GM18508 (cell line): ENCODE data around the gene GALNT11.
"Not testable (repeated sequence)": the region's sequence is repeated elsewhere in the genome, so short reads cannot be mapped to it uniquely, and the experiment has no call there.

Source experiments
- ATAC-seq: cut with Tn5 transposase; IDR thresholded peaks from one replicate; pipeline ENCODE4 v1.9.1; 2021; ENCODE audit warnings: moderate number of reproducible peaks; ENCODE audit not compliant: insufficient read depth, unreplicated experiment

Gene GALNT11

DNA sequence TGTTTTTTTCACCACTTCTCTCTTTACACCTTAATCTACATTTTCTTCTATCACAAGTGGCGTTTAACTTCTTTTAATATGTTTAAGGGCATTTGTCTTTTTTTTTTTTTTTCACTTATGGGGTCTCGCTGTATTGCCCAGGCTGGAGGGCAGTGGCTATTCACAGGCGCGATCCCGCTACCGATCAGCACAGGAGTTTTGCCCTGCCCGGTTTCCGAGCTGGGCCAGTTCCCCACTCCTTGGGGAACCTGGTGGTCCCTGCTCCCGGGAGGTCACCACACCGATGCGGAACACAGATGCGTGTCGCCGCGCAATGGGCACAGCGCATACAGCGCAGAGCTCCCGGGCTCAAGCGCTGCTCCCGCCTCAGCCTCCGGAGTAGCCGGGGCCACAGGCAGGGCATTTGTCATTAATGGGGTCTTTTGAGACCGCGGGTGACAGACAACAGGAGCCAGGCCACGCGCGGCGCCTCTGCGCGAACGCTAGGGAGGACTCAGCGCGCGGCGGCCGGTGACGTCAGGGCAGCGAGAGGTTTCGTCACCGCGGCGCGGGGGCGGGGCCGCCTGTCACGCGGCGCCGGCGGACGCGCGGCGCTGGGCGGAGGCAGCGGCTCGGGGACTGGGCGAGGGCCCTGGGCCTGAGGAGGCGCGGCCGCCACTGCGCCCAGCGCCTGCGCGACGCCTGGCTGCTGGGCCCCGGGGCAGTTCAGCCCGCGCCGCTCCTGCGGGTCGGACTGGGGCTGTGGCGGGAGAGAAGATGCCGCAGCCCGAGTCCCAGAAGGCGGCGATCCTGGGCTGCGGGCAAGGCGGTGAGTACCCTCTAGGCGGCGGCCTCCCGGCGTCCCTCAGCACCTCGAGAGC, at the start of gene GALNT11:
GALNT11 (plus strand) TSS at position 598 of the 860 bp plus-strand sequence. CDS start 68,554 bp downstream, outside the sequence.
- peak; percentile 81 for ATAC-seq

DNA sequence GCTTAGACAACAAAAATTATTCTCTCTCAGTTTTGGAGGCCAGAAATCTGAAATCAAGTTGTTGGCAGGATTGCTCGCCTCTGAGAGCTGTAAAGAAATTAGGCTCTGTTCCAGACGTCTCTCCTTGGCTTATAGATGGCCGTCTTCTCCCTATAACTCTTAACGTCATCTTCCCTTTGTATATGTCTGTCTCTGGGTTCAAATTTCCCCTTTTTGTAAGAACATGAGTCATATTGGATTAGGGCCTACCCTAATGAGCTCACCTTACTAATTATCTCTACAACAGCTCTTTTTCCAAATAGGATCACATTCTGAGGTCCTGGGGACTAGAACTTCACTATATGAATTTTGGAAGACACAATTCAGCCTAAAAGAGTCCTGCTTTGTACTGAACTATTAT, 46.9 kb upstream of the GALNT11 start:
- ATAC-seq, result no peak

DNA sequence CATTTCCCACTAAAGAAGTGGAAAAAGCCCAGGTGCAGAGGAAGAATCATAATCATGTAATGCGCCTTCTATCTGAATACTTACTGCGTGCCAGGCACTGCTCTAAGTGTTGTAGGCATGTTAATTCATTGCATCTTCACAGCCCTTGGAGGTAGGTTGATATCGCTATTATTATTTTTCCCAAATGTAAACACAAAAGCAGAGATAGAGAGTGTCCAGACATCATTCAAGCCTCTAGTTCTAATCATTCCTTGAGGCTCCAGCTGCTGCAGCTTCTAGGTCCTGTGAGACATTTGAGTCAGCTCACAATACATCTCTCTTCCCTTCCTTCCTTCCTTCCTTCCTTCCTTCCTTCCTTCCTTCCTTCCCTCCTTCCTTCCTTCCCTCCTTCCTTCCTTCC, 44.3 kb upstream of the GALNT11 start:
- no peak for ATAC-seq

DNA sequence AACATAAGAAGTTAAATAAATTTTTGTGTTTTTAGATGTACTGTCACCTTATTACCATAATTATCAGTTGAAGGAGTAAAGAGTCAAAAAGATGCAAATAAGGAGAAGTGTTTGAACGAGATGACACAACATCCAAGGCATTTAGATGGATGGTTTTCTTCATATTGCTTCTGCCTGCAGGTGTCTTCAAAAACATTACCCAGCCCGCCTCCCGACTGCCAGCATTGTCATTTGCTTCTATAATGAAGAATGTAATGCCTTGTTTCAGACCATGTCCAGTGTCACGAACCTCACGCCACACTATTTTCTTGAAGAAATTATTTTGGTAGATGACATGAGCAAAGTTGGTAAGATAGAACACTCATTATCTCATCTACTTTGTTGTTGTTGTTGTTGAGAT, 42.7 kb upstream of the GALNT11 start:
- ATAC-seq, result no peak

DNA sequence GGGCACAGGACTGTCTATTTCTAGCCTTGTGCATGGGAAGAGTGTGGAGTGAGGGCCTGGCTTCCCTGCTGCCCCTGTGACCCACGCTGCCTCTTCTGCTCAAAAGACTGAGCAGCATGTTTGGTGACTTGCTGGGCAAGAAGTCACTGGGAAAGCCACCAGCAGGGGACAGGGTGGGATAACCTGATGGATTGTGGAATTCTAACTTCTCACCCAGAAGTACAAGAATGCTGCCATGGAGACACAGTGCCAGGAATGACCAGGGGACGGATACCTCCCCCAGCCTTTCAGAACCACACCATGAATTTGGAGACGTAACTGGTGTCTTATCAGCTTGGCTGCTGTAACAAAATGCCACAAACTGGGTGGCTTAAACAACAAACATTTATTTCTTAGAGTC, 40.9 kb upstream of the GALNT11 start:
- no peak for ATAC-seq

DNA sequence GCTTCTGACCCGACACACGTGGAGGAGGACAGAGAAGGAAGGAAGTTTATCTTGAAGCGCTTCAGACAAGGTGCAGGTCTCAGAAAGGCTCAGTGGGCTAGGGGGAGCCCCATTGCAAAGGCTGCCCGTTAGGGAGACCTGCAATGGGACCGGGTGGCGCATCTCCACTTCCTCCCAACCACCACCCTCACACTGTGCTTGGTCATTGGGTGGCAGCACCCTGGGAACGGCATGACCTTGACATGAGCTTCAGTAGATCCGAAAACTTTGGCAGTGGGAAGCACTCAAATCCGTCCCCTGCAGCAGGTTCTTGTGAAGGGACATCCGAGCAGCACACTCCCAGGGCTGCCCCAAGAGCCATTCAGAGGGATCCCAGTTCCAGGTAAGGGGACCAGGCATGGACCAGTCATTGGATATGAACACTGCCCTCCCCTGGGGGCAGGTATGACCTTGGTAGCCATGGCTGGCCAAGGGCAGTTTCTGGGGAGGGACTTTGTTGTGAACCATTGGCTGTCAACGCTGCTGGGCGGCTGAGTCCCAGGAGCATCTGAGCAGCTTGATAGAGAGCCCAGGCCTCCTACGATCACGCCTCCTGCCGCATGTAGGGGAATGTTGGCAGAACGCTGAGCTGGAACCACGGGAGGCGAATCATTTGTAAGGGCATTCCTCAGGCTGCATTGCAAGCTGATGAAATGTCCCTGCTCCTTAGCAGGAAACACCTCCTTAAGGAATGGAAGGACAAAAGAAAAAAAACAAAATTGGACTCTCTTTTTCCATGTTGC, 37.5 kb upstream of the GALNT11 start:
- no peak for ATAC-seq

DNA sequence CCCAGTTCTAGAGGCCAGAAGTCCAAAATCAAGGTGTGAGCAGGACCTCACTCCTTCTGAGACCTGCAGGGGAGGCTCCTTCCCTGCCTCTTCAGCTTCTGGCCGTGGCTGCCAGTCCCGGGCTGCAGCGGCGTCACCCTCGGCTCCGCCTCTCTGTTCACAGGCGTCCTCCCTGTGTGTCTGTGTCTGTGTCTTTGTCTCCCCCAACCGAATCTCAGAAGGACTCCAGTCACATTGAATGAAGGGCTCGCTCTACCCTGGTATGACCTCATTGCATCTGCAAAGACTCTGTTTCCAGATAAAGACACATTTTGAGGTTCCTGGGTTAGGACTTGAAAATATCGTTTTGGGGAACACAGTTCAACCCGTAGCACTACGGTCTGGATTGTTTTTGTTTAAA, 33.1 kb upstream of the GALNT11 start:
- no peak for ATAC-seq

DNA sequence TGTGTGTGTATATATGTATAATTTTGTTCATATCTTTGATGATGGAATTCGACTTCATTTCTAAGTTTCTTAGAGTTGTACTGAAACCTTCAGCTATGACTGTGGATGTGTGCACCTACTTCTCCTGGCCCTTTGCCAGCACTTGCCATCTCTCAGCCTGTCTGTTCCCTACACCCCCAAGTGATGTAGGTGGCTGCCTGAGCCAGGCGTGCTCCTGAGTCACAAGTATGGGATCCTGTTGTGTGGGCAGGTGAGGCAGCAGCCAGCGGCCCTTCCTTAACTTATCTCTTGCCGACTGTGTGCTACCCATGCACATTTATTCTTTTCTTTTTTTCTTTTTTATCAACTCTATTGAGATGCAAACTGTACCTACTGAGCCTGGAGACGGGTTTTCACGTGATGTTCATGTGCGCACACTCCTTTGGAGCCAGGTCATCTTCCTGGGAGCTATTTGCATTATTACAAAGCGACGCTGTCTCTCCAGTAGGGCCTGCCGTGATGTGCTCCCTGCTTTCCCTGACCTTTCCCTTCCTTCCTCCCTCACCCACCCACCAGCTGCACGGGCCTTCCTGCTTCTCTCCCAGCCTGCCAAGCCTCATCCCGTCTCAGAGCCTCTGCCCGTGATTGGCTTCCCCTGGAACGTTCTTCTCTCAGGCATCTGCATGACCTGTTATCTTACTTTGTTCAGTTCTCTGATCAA, 31.3 kb upstream of the GALNT11 start:
- no peak for ATAC-seq

DNA sequence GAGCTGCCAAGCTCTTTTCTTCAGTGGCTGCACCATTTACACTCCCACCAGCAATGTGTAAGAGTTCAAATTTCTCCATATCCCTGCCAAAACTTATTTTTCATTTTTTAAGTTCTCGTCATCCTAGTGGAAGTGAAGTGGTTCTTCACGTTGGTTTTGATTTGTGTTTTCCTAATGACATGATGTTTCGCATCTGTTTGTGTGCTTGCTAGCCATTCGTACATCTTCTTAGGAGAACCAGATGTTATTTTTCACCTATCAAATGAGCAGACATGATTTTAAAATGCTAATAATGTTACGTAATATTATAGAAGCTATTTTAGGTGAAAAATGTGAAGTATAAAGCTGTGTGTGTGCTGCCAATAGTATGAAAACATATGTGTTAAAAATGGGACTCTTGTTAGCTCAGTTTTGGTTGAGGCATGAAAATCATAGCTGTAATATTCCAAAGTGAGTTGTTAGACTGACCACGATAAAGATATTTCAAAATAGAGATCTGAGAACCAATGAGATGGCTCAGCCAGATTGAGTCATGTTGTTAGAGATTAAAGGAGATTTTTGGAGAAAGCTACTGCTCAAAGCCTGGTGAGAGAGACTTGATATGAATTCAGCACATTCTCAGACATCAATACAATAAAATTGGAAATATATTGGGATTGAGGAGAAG, 25.9 kb upstream of the GALNT11 start:
- no peak for ATAC-seq

DNA sequence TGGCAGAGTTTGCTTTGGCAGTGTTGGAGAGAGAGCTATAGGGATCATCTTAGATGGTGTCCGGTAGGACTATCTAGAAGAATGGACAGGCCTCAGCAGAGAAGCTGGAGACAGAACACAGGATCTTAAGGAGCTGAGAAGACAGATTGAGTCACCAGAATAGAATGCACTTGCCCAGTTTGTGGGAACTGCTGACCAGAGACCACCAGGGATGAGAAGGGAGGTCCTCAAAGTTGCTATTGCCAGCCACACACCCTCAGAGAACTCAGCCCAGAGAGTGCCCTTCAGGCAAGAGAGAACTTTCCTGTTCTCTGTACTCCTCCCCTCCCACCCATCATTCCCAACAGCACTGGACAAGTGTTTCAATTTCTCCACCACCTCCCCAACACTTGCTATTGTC, 25.3 kb upstream of the GALNT11 start:
- no peak for ATAC-seq

DNA sequence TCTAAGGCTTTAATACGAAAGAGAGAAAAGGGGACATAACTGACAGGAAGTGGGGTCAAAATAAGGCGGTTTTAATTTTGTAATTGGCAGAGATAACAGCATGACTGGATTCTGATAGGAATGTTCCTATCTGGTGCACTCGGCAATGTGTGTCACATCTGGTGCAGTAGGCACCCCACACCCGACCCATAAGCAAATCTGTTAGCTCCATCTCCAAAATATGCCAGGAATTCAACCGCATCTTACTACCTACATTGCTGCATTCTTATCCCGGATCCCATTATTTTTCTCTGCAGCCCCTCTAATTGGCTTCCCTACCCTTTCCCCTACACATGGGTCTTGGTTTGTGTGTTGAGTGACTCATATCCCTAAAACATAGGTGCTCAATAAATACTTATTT, 19.1 kb upstream of the GALNT11 start:
- ATAC-seq, result no peak

DNA sequence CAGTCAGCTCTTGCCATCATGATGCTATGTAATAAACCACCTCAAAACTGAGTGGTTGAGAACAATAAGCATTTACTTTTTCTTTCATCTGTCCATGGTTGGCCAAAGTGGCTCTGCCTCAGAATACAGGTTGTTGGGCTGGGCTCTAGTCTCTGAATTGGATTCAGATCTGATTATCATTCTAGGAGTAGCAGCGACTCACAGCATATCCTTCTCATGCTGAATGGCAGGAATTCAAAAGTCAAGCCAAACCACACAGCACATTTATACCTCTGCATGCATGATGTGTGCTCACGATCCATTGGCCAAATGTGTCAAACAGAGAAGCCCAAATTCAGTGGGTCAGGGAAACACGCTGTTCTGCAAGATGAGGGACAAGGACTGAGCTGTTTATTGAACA, 13.6 kb upstream of the GALNT11 start:
- no peak for ATAC-seq

DNA sequence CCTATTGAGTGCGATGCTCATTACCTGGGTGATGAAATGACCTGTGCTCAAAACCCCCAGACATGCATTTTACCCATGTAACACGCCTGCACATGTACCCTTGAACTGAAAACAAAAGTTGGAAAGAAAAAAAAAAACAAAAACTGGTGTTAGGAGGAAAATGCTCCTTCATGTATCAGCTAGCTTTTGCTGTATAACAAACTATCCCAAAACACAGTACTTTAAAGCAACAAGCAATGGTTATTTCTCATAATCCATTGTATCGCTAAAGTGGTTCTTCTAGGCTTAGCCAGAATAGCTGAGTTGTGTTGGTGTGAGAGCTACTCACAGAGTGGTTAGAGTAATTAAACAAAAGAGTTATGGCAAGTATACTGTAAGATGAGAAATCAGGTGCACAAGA, 12.2 kb upstream of the GALNT11 start:
- no peak for ATAC-seq

DNA sequence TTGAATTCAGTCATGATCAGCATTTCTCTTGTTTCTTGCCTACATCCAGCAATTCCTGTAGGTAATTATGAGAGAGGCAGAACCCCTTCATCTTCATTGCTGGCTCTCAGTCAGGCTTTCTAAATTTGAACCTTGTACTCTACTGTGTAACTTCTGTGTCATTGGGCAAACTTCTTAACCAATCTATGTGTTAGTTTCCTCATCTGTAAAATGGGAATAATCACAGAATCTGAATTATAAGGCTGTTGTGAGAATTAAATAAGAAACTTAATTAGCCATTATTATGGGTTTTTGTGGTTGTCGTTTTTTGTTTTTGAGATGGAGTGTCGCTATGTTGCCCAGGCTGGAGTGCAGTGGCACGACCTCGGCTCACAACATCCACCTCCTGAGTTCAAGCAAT, 11.5 kb upstream of the GALNT11 start:
- ATAC-seq, result no peak

DNA sequence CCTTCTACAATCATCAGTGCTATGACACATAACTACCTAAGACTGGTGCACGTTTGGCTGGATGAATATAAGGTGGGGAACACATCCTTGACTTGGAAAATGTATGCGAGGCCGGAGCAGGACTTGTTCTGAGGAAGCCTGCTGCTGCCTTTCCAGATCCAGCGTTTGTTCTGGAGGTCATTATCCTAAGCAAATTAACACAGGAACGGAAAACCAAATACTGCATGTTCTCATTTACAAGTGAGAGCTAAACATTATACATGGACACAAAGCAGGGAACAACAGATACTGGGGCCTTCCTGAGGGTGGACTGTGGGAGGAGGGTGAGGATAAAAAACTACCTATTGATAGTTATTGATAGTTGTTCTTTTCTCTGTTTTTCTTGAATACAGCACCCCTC, 10.8 kb upstream of the GALNT11 start:
- no peak for ATAC-seq

DNA sequence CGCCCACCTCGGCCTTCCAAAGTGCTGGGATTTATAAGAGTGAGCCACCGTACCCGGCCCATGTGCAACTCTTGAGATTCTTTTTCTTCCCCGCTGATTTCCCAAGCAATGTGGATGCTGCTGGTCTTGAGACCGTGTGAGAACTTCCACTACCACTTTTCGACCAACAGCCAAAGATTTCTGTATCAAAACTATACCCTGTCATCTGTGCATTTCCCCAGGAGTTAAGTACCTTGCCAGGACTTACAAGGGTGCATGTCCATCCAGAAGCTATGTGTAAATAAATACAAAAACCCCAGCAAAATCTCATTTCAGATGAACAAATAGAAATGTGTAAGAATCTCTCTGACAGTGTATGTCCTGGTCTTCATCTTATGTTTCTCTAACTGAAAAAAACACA, 9.9 kb upstream of the GALNT11 start:
- no peak for ATAC-seq

DNA sequence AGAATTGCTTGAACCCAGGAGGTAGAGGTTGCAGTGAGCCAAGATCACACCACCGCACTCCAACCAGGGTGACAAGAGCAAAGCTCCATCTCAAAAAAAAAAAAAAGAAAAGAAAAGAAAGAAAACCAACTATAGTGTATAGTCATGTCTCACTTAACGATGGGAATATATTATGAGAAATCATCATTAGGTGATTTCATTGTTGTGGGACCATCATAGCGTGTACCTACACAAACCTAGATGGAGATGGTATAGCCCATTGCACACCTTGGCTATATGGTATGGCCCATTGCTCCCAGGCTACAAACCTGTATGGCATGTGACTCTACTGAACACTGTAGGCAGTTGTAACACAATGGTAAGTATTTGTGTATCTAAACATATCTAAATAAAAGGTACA, 8.5 kb upstream of the GALNT11 start:
- ATAC-seq, result no peak

DNA sequence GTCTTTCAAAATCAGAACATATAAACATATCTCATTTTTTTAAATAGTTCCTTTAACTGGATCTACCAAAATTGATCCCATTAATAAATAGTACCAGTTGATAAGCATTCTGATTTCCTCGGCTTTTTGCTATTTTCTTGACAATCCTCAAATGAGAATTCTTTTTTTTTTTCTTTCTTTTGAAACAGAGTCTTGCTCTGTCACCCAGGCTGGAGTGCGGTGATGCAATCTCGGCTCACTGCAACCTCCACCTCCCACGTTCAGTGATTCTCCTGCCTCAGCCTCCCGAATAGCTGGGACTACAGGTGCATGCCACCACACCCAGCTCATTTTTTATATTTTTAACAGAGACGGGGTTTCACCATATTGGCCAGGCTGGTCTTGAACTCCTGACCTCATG, 7.8 kb upstream of the GALNT11 start:
- ATAC-seq, result not testable (repeated sequence)

DNA sequence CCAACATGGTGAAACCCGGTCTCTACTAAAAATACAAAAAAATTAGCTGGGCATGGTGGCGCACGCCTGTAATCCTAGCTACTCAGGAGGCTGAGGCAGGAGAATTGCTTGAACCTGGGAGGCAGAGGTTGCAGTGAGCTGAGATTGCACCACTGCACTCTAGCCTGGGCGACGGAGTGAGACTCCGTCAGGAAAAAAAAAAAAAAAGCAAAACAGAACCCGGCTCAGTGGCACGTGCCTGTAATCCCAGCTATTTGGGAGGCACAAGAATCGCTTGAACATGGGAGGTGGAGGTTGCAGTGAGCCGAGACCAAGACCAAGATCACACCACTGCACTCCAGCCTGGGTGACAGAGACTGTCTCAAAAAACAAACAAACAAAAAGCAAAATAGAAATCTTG, 3.7 kb upstream of the GALNT11 start:
- ATAC-seq, result not testable (repeated sequence)
